Measurements from ENCODE around the gene MTRF1L.
A peak's percentile ranks its signal among the peaks of the same experiment; 100 is the strongest.
"Not testable (repeated sequence)": the region's sequence is repeated elsewhere in the genome, so short reads cannot be mapped to it uniquely, and the experiment has no call there.

The MTRF1L gene

DNA sequence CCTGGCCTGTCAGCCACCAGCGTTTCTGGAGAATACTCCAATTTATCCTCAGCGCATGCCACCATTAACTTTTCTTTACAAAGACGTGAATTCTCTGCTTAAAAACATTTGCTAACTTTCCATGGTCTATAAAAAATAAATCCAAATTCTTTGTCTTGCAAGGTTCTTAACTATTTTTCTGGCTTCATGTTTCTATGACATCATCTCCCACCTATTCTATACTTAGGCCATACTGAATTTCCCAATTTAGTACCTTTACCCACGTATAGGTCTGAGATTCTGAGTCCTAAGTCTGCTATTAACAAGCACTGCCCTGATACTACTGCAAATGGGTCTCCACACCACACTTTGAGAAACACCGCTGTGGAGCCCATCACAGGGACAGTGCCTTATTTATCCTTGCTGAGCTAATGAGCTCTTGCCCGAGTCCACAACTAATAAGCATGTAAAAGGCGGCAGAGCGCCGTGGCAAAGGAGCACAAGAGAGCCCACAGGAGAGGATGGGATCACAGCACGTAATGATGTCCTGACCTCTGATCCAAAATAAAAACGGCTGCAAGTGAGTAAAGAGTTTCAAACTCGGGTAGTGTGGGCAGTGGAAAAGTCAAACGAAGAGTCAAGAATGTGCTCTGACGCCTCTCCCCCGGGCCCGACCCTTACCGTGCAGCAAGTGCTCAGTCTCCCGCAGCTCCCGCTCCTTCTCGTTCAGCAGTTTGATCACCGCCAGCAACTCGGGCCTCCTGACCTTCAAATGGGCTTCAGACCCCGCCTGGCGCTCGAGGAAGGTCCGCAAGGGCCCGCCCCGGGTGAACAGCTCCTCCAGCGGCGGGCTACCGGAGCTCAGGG, 519 bp downstream of the MTRF1L start:
- no peak for DNase-seq

DNA sequence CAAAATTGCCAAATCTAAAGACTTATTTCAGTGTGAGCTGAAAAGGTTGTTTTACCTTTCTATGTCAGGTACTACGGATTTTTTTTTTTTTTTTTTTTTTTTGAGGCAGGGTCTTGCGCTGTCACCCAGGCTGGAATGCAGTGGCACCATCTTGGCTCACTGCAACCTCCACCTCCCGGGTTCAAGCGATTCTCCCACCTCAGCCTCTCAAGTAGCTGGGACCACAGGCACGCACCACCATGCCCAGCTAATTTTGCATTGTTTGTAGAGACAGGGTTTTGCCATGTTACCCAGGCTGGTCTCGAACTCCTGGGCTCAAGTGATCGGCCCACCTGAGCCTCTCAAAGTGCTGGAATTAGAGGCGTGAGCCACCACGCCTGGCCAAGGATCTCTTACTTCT, 1.7 kb downstream of the MTRF1L start:
- not testable (repeated sequence) for DNase-seq

GRCh38 chr6:153000243-153000642, 2.3 kb downstream of the MTRF1L start:
- DNase-seq = no peak

DNA sequence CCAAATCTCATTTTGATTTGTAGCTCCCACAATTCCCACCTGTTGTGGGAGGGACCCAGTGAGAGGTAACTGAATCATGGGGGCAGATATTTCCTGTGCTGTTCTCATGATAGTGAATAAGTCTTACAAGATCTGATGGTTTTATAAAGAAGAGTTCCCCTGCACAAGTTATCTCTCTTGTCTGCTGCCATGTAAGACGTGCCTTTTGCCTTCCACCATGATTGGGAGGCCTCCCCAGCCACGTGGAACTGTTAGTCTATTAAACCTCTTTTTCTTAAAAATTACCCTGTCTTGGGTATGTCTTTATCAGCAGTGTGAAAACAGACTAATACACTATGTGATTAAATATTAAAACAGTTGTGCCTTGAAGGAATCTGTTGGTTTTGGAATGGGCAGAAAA, 3.0 kb downstream of the MTRF1L start:
- DNase-seq = not testable (repeated sequence)

DNA sequence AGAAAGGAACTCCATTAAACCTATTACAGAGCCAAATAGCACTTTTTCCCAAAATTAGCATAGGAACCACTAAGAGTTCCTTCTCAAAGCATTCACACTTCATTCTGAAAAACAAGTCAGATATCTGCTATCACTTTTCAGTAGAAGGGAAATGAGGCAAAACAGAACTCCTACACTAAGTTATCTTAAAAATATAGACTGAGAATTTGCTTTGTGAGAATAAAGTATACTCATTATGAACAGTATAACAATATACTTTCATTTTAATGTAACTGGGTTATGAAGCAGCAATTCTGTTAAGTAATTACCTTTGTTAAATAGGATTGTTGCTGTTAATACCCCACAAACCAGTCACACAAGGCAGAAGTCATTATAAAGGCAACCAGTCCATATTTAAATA, 8.7 kb downstream of the MTRF1L start:
- DNase-seq = no peak

- no peak for DNase-seq
Observed at GRCh38 chr6:152993431-152993830, 9.1 kb downstream of the MTRF1L start.

DNA sequence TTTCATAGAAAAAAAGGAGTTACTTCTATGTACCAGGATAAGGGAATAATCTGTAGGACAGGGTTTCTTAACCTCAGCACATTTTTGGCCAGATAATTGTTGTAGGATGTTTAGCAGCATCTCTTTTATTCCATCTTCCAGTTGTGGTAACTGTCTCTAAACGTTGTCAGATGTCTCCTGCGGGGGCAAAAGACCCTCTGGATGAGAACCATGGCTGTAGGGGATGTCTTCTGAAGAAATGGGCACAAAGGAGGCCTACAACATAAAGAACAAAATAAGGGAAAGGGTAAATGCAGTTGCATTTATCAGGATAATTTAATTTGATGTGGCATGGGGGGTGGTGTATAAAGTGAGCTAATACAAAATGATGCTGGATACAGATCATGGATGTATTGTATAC, 15.5 kb downstream of the MTRF1L start:
- no peak for DNase-seq

- not testable (repeated sequence) for DNase-seq
Observed at GRCh38 chr6:152985300-152985699, 17.2 kb downstream of the MTRF1L start.

GRCh38 chr6:152984513-152984872, 18.0 kb downstream of the MTRF1L start:
- DNase-seq = no peak

- peak; percentile 35 for DNase-seq
Observed at GRCh38 chr6:152983637-152984512, 18.6 kb downstream of the MTRF1L start.

- DNase-seq = peak; percentile 97
Observed at GRCh38 chr6:152982904-152983636, 19.4 kb downstream of the MTRF1L start, which contains the start of gene FBXO5. FBXO5 (minus strand) TSS chr6:152983041; CDS start chr6:152982959, 82 bp downstream.

GRCh38 chr6:152981989-152982903, 20.3 kb downstream of the MTRF1L start:
- DNase-seq = no peak

DNA sequence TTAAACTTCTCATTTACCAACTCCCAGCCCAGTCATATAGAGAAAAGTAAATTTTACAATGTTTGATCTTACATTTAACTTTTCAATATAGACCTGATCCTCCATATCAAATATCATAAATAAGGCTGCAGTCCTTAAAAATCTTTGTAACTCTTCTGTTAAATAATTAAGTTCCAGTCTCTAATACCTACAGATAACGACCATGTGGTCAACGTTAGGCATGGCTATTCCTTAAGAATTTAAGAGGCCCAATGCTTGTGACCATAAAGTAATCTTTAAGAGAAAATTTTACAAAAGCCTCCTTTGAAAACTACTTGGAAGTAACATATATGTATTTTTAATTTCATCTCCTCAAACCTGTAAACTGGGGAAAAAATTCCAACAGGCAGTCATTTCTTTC, 21.3 kb downstream of the MTRF1L start:
- no peak for DNase-seq

- no peak for DNase-seq
Observed at GRCh38 chr6:152980656-152981055, 21.9 kb downstream of the MTRF1L start.

GRCh38 chr6:152979116-152979515, 23.4 kb downstream of the MTRF1L start:
- no peak for DNase-seq

DNA sequence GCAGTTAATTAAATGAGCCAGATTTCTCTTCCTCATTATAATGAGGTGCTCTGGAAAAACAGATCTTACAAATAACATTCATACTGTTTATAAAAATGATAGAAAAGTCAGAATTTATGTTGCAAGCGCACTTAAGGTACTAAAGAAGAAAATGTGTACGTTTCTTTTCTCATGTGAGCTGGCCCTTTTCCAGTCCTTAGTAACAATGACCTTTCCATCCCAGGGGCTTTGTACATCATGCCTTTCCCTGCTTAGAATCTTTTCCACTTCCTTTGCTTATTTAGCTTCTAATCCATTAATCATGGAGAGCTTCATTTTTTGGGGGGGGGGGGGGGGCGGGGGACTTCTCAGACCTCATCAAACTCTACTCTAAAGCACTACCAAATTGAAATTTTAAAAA, 24.5 kb downstream of the MTRF1L start:
- DNase-seq = no peak

- no peak for DNase-seq
Observed at GRCh38 chr6:152977556-152977955, 25.0 kb downstream of the MTRF1L start.

DNA sequence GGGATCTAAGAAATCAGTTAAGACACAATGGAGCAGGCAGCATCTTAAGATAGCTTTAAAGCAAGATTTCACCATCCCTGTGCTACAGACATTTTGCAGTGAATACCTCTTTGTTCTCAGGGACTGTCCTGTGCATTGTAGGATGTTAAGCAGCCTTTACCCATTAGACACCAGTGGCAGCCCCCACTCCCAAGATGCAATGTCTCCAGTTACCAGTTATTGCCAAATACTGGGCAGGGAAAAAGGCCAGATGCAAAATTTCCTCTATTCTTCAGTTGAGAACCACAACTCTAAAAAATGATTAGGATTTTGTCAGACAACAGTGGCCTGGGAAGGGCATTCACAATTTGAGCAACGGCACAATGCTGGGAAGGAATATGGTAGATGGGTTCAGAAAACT, 25.8 kb downstream of the MTRF1L start:
- no peak for DNase-seq

- no peak for DNase-seq
Observed at GRCh38 chr6:152975204-152975915, 27.1 kb downstream of the MTRF1L start.

DNA sequence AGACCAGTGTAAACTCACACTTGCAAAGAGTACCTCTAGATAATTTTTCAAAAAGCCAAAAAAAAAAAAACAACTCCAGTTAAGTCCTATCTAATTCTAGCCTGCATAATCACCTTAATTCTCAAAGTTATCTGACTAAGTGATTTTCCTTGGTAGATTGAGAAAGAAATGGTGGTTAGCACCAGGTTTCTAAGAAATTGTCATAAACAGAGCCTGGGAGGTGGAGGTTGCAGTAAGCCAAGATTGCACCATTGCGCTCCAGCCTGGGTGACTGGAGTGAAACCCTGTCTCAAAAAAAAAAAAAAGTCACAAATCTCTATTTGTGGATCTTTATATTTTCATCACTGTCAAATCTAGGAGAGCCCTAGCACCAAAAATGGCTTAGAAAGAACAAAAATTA, 28.6 kb downstream of the MTRF1L start:
- no peak for DNase-seq

- no peak for DNase-seq
Observed at GRCh38 chr6:152969688-152970418, 32.7 kb downstream of the MTRF1L start.
